GM23248 (cell line): ENCODE data around the gene GALNT7.

Source experiments
- EZH2 ChIP-seq: fragments of 200-600 bp; sonication (generic); IDR thresholded peaks from 2 replicates; pipeline ENCODE4 v1.6.1; 2018; ENCODE audit warnings: antibody characterized with exemption, mild to moderate bottlenecking; ENCODE audit not compliant: insufficient read depth, poor library complexity, severe bottlenecking
- EZH2phosphoT487 ChIP-seq: fragments of 200-600 bp; sonication (generic); IDR thresholded peaks from 2 replicates; pipeline ENCODE4 v1.6.1; 2018; ENCODE audit warnings: antibody characterized with exemption, moderate library complexity, mild to moderate bottlenecking, low read depth; ENCODE audit not compliant: insufficient read depth

GRCh38 chr4:173317004-173317403 lies 148.4 kb downstream of the GALNT7 start:
- TF ChIP-seq EZH2 (no peak), EZH2phosphoT487 (no peak)
